Effector memory CD4-positive, alpha-beta T cell (primary cell): Measurements from ENCODE around the gene PLEKHA1.
A peak's percentile ranks its signal among the peaks of the same experiment; 100 is the strongest.

Experiments used
- DNase-seq, 3 donors: peaks; one replicate each; pipeline ENCODE4 v3.0.0-alpha.2; 2020
- H3K27ac ChIP-seq: 2 replicates; pipeline ENCODE4 v1.7.0; 2013; ENCODE audit warnings: mild to moderate bottlenecking, low read length, moderate library complexity; ENCODE audit not compliant: insufficient read depth, poor library complexity, severe bottlenecking
- H3K27me3 ChIP-seq: replicated peaks from 2 replicates; pipeline ENCODE4 v1.7.0; 2013; ENCODE audit warnings: mild to moderate bottlenecking, low read length; ENCODE audit not compliant: insufficient read depth, control insufficient read depth, poor library complexity, severe bottlenecking
- H3K36me3 ChIP-seq: 2 replicates; pipeline ENCODE4 v1.7.0; 2013; ENCODE audit warnings: mild to moderate bottlenecking, low read length, moderate library complexity; ENCODE audit not compliant: control insufficient read depth, insufficient read depth
- H3K4me1 ChIP-seq: 2 replicates; pipeline ENCODE4 v1.7.0; 2013; ENCODE audit warnings: low read length, mild to moderate bottlenecking; ENCODE audit not compliant: control insufficient read depth, insufficient read depth, poor library complexity, severe bottlenecking
- H3K4me3 ChIP-seq: 2 replicates; pipeline ENCODE4 v1.7.0; 2013; ENCODE audit warnings: low read length, low read depth, mild to moderate bottlenecking; ENCODE audit not compliant: insufficient read depth, poor library complexity, severe bottlenecking
- H3K9me3 ChIP-seq: 2 replicates; pipeline ENCODE4 v1.7.0; 2013; ENCODE audit warnings: mild to moderate bottlenecking, low read length, moderate library complexity; ENCODE audit not compliant: control insufficient read depth

Gene PLEKHA1

GRCh38 chr10:122375679-122376160, 1.2 kb downstream of the PLEKHA1 start:
- no peaks in the 10 kb centered on the region for H3K4me1 ChIP-seq
- peak overlapping the region; percentile 95 for H3K27ac ChIP-seq
- no peaks in the 10 kb centered on the region for H3K36me3 ChIP-seq
- H3K27me3 ChIP-seq: no peaks in the 10 kb centered on the region
- no peaks in the 10 kb centered on the region for H3K9me3 ChIP-seq
- H3K4me3 ChIP-seq: peak overlapping the region; percentile 90
- no peak for DNase-seq

GRCh38 chr10:122376364-122376961, 2.0 kb downstream of the PLEKHA1 start:
- no peak overlapping the region for H3K27ac ChIP-seq

GRCh38 chr10:122379041-122379440, 4.5 kb downstream of the PLEKHA1 start:
- no peak for DNase-seq
- Histone ChIP-seq H3K9me3 (no peaks in the 10 kb centered on the region), H3K4me3 (no peak overlapping the region), H3K36me3 (no peaks in the 10 kb centered on the region), H3K4me1 (no peaks in the 10 kb centered on the region), H3K27me3 (no peaks in the 10 kb centered on the region), H3K27ac (no peak overlapping the region)

More at GRCh38 chr10:122376364-122376961, 2.0 kb downstream of the PLEKHA1 start:
- Histone ChIP-seq H3K9me3 (no peaks in the 10 kb centered on the region), H3K27me3 (no peaks in the 10 kb centered on the region), H3K36me3 (no peaks in the 10 kb centered on the region), H3K4me1 (no peaks in the 10 kb centered on the region), H3K4me3 (no peak overlapping the region)
- DNase-seq: no peak

GRCh38 chr10:122379537-122379936, 5.0 kb downstream of the PLEKHA1 start:
- no peak for DNase-seq
- Histone ChIP-seq H3K36me3 (no peaks in the 10 kb centered on the region), H3K27ac (no peak overlapping the region), H3K9me3 (no peaks in the 10 kb centered on the region), H3K4me3 (no peak overlapping the region), H3K4me1 (no peaks in the 10 kb centered on the region), H3K27me3 (no peaks in the 10 kb centered on the region)

GRCh38 chr10:122380703-122381102, 6.2 kb downstream of the PLEKHA1 start:
- H3K27me3 ChIP-seq: no peaks in the 10 kb centered on the region
- H3K4me1 ChIP-seq: no peaks in the 10 kb centered on the region
- no peaks in the 10 kb centered on the region for H3K36me3 ChIP-seq
- no peak overlapping the region for H3K4me3 ChIP-seq
- H3K27ac ChIP-seq: no peak overlapping the region
- H3K9me3 ChIP-seq: no peaks in the 10 kb centered on the region
- no peak for DNase-seq

- no peaks in the 10 kb centered on the region for H3K4me1 ChIP-seq
- no peak overlapping the region for H3K4me3 ChIP-seq
- H3K9me3 ChIP-seq: no peaks in the 10 kb centered on the region
- no peaks in the 10 kb centered on the region for H3K27me3 ChIP-seq
- no peak overlapping the region for H3K27ac ChIP-seq
- DNase-seq: no peak
- H3K36me3 ChIP-seq: no peaks in the 10 kb centered on the region
These were observed 7.2 kb downstream of the PLEKHA1 start for GRCh38 chr10:122381680-122382079.

GRCh38 chr10:122386514-122386913, 12.0 kb downstream of the PLEKHA1 start:
- Histone ChIP-seq H3K4me1 (peaks cover 5% of the 10 kb centered on the region), H3K27me3 (no peaks in the 10 kb centered on the region), H3K4me3 (no peak overlapping the region), H3K36me3 (no peaks in the 10 kb centered on the region), H3K27ac (no peak overlapping the region), H3K9me3 (no peaks in the 10 kb centered on the region)
- DNase-seq: no peak

- no peak for DNase-seq
- Histone ChIP-seq H3K27me3 (no peaks in the 10 kb centered on the region), H3K27ac (no peak overlapping the region), H3K4me3 (no peak overlapping the region), H3K4me1 (peaks cover 5% of the 10 kb centered on the region), H3K36me3 (no peaks in the 10 kb centered on the region), H3K9me3 (no peaks in the 10 kb centered on the region)
These were observed 13.1 kb downstream of the PLEKHA1 start for GRCh38 chr10:122387572-122387971.

- H3K27ac ChIP-seq: no peak overlapping the region
- H3K9me3 ChIP-seq: no peaks in the 10 kb centered on the region
- peaks cover 5% of the 10 kb centered on the region for H3K4me1 ChIP-seq
- H3K4me3 ChIP-seq: no peak overlapping the region
- no peaks in the 10 kb centered on the region for H3K27me3 ChIP-seq
- peaks cover 5% of the 10 kb centered on the region for H3K36me3 ChIP-seq
- DNase-seq: no peak
These were observed 13.9 kb downstream of the PLEKHA1 start for GRCh38 chr10:122388287-122388997.

- DNase-seq: no peak
- H3K27ac ChIP-seq: no peak overlapping the region
- H3K36me3 ChIP-seq: peaks cover 18% of the 10 kb centered on the region
These were observed 15.8 kb downstream of the PLEKHA1 start for GRCh38 chr10:122390271-122390670.

More at GRCh38 chr10:122390271-122390670, 15.8 kb downstream of the PLEKHA1 start:
- peaks cover 5% of the 10 kb centered on the region for H3K4me1 ChIP-seq
- no peaks in the 10 kb centered on the region for H3K9me3 ChIP-seq
- H3K27me3 ChIP-seq: no peaks in the 10 kb centered on the region
- H3K4me3 ChIP-seq: no peak overlapping the region
